Stimulated activated CD4-positive, alpha-beta T cell treated with anti-CD3 and anti-CD28 coated beads, Interleukin-4, amount 100 ng/mL, for 48 hours (primary cell): Measurements from ENCODE around the gene FMO1.
"Not testable (repeated sequence)": the region's sequence is repeated elsewhere in the genome, so short reads cannot be mapped to it uniquely, and the experiment has no call there.

Experiments
- DNase-seq, 2 donors: peaks; one replicate each; pipeline ENCODE4 v3.0.0-alpha.2; 2020; ENCODE audit warnings: low read depth in 2 of 2

Gene FMO1

GRCh38 chr1:171248302-171248701 lies at the start of gene FMO1:
FMO1 (plus strand) TSS chr1:171248494; CDS start chr1:171258088, 9,594 bp downstream.
- no peak for DNase-seq

GRCh38 chr1:171204296-171204695 lies 44.0 kb upstream of the FMO1 start:
- no peak for DNase-seq

- DNase-seq, result no peak
Measured at GRCh38 chr1:171206204-171206977, 41.9 kb upstream of the FMO1 start.

- DNase-seq, result no peak
Measured at GRCh38 chr1:171206978-171207355, 41.3 kb upstream of the FMO1 start.

GRCh38 chr1:171207377-171207776 lies 40.9 kb upstream of the FMO1 start:
- DNase-seq, result no peak

- DNase-seq, result no peak
Measured at GRCh38 chr1:171210355-171210754, 37.9 kb upstream of the FMO1 start.

GRCh38 chr1:171212607-171213351 lies 35.5 kb upstream of the FMO1 start:
- DNase-seq, result no peak

GRCh38 chr1:171213559-171214454 lies 34.5 kb upstream of the FMO1 start:
- no peak for DNase-seq

- no peak for DNase-seq
Measured at GRCh38 chr1:171217658-171218443, 30.4 kb upstream of the FMO1 start.

GRCh38 chr1:171218661-171219060 lies 29.6 kb upstream of the FMO1 start:
- DNase-seq, result no peak

GRCh38 chr1:171219346-171220080 lies 28.8 kb upstream of the FMO1 start:
- no peak for DNase-seq

GRCh38 chr1:171220081-171220420 lies 28.2 kb upstream of the FMO1 start:
- DNase-seq, result no peak

- no peak for DNase-seq
Measured at GRCh38 chr1:171220581-171221054, 27.7 kb upstream of the FMO1 start.

- DNase-seq, result no peak
Measured at GRCh38 chr1:171221665-171222591, 26.4 kb upstream of the FMO1 start.

GRCh38 chr1:171222936-171223335 lies 25.4 kb upstream of the FMO1 start:
- no peak for DNase-seq

- DNase-seq, result not testable (repeated sequence)
Measured at GRCh38 chr1:171224257-171224656, 24.0 kb upstream of the FMO1 start.

GRCh38 chr1:171226747-171227370 lies 21.4 kb upstream of the FMO1 start:
- no peak for DNase-seq

- no peak for DNase-seq
Measured at GRCh38 chr1:171231326-171231725, 17.0 kb upstream of the FMO1 start.

GRCh38 chr1:171233183-171233582 lies 15.1 kb upstream of the FMO1 start:
- no peak for DNase-seq
